ENCODE results near the gene CD4. TPM values are rescaled to one million over a fixed set of nuclear protein-coding genes. Genes with fewer than 3 reads are reported as not detected.
"Not testable (repeated sequence)": the region's sequence is repeated elsewhere in the genome, so short reads cannot be mapped to it uniquely, and the experiment has no call there.

CD4 gene
- total RNA-seq, 1 donor from 2014 or later: 13.4 TPM

GRCh38 chr12:6868211-6869048 is 79.1 kb downstream of the CD4 start:
- DNase-seq (ENCODE audit: missing footprints) (no peak), ATAC-seq (no peak)
- intact Hi-C loops (cut with DNase I): no loop called here

- intact Hi-C loops (cut with DNase I): loop anchor here (5.0 to 10.0 kb wide), 2 partner anchors 73 to 235 kb away; partner anchors contain the start of genes C12orf57, C1RL and RNU7-1
- no peak for DNase-seq (ENCODE audit: missing footprints)
- no peak for ATAC-seq
Observed at GRCh38 chr12:6869049-6870021, 80.0 kb downstream of the CD4 start.

- DNase-seq (ENCODE audit: missing footprints); ATAC-seq: not testable (repeated sequence)
- intact Hi-C loops (cut with DNase I): loop anchor here (5.0 to 10.0 kb wide), 2 partner anchors 72 to 234 kb away; partner anchors contain the start of genes C12orf57, C1RL and RNU7-1
Observed at GRCh38 chr12:6870304-6870703, 81.0 kb downstream of the CD4 start.

Other genes starting within 250 kb of the CD4 start
- gene IFFO1, start 233.5 kb upstream of the CD4 start, total RNA-seq: 15.9 TPM
- 16.2 TPM for gene NOP2, start 221.2 kb upstream of the CD4 start, total RNA-seq
- 165 TPM for gene CHD4, start 182.1 kb upstream of the CD4 start, total RNA-seq
- 7.5 TPM for gene LPAR5, start 153.6 kb upstream of the CD4 start, total RNA-seq
- 1.2 TPM for gene ACRBP, start 142.1 kb upstream of the CD4 start, total RNA-seq
- gene ING4, start 126.4 kb upstream of the CD4 start, total RNA-seq: 21.1 TPM
- 26.0 TPM for gene ZNF384, start 100.2 kb upstream of the CD4 start, total RNA-seq
- gene PIANP, start 88.7 kb upstream of the CD4 start, total RNA-seq: 0.27 TPM
- 83.1 TPM for gene COPS7A, start 65.5 kb upstream of the CD4 start, total RNA-seq
- gene MLF2, start 36.4 kb upstream of the CD4 start, total RNA-seq: 156 TPM
- gene PTMS, start 23.2 kb upstream of the CD4 start, total RNA-seq: 152 TPM
- 0.24 TPM for gene LAG3, start 17.0 kb upstream of the CD4 start, total RNA-seq
- 7.8 TPM for gene GPR162, start 32.3 kb downstream of the CD4 start, total RNA-seq
- gene P3H3, start 38.9 kb downstream of the CD4 start, total RNA-seq: 10.3 TPM
- gene GNB3, start 51.4 kb downstream of the CD4 start, total RNA-seq: 4.0 TPM
- gene CDCA3, start 61.8 kb downstream of the CD4 start, total RNA-seq: 1.2 TPM
- gene USP5, start 62.6 kb downstream of the CD4 start, total RNA-seq: 62.0 TPM
- 832 TPM for gene TPI1, start 78.0 kb downstream of the CD4 start, total RNA-seq
- gene SPSB2, start 83.8 kb downstream of the CD4 start, total RNA-seq: 3.0 TPM
- 9.4 TPM for gene LRRC23, start 115.3 kb downstream of the CD4 start, total RNA-seq
- 10.2 TPM for gene ENO2, start 125.1 kb downstream of the CD4 start, total RNA-seq
- gene ATN1, start 138.4 kb downstream of the CD4 start, total RNA-seq: 78.9 TPM
- gene RNU7-1, start 154.3 kb downstream of the CD4 start, total RNA-seq: not detected
- 250 TPM for gene C12orf57, start 154.5 kb downstream of the CD4 start, total RNA-seq
- gene PTPN6, start 161.8 kb downstream of the CD4 start, total RNA-seq: 9.1 TPM
- 149 TPM for gene PHB2, start 181.1 kb downstream of the CD4 start, total RNA-seq
- gene EMG1, start 181.4 kb downstream of the CD4 start, total RNA-seq: 42.9 TPM
- 54.7 TPM for gene LPCAT3, start 228.9 kb downstream of the CD4 start, total RNA-seq